Endodermal cell (in vitro differentiated cells): ENCODE results near the gene RIMS3. TPM values are rescaled to one million over a fixed set of nuclear protein-coding genes. Genes with fewer than 3 reads are reported as not detected.
"Not testable (repeated sequence)": the region's sequence is repeated elsewhere in the genome, so short reads cannot be mapped to it uniquely, and the experiment has no call there.

ENCODE experiments used
- DNase-seq: peaks from one replicate; pipeline ENCODE4 v3.0.0-alpha.2; 2017
- H3K27ac ChIP-seq: 2 replicates; pipeline ENCODE4 v1.5.1; 2013; ENCODE audit warnings: mild to moderate bottlenecking, low read depth, low read length, moderate library complexity
- H3K27me3 ChIP-seq: 2 replicates; pipeline ENCODE4 v1.6.1; 2013; ENCODE audit warnings: mild to moderate bottlenecking, low read length, moderate library complexity; ENCODE audit not compliant: insufficient read depth, control insufficient read depth, poor library complexity, severe bottlenecking
- H3K36me3 ChIP-seq: 2 replicates; pipeline ENCODE4 v1.7.0; 2013; ENCODE audit warnings: mild to moderate bottlenecking, low read length, moderate library complexity; ENCODE audit not compliant: control insufficient read depth, insufficient read depth
- H3K4me1 ChIP-seq: one replicate; pipeline ENCODE4 v1.7.0; 2013; ENCODE audit warnings: low read length; ENCODE audit not compliant: control insufficient read depth, insufficient read depth
- H3K4me3 ChIP-seq: 2 replicates; pipeline ENCODE4 v1.5.1; 2013; ENCODE audit warnings: mild to moderate bottlenecking, low read length, moderate library complexity
- H3K9ac ChIP-seq: 2 replicates; pipeline ENCODE4 v1.6.1; 2013; ENCODE audit warnings: mild to moderate bottlenecking, low read length, moderate library complexity; ENCODE audit not compliant: poor library complexity, severe bottlenecking; ENCODE audit errors: extremely low read depth
- H3K9me3 ChIP-seq: 2 replicates; pipeline ENCODE4 v1.6.1; 2013; ENCODE audit warnings: mild to moderate bottlenecking, low read length, moderate library complexity; ENCODE audit not compliant: control insufficient read depth
- H3K27ac Mint-ChIP-seq: 2 replicates; pipeline ENCODE4 v1.8.0; 2020; ENCODE audit warnings: mixed read lengths
- H3K27me3 Mint-ChIP-seq: 2 replicates; pipeline ENCODE4 v1.8.0; 2021; ENCODE audit warnings: mild to moderate bottlenecking, mixed read lengths; ENCODE audit not compliant: insufficient read depth
- H3K36me3 Mint-ChIP-seq: 2 replicates; pipeline ENCODE4 v1.8.0; 2020; ENCODE audit warnings: low read depth, mixed read lengths
- H3K4me1 Mint-ChIP-seq: 2 replicates; pipeline ENCODE4 v1.8.0; 2020; ENCODE audit warnings: mixed read lengths
- H3K4me3 Mint-ChIP-seq: 2 replicates; pipeline ENCODE4 v1.8.0; 2020; ENCODE audit warnings: mild to moderate bottlenecking, moderate library complexity, mixed read lengths
- H3K9me3 Mint-ChIP-seq: 2 replicates; pipeline ENCODE4 v1.8.0; 2020; ENCODE audit warnings: mild to moderate bottlenecking, mixed read lengths
- CTCF ChIP-seq: fragments of 200-600 bp; sonication (generic); conservative IDR thresholded peaks from 2 replicates; pipeline ENCODE4 v1.5.0; 2021; ENCODE audit warnings: antibody characterized with exemption, mild to moderate bottlenecking
- WGBS, 2 experiments: methylation state at CpG; one replicate each; pipeline versions ENCODE4 v1.1.5 to v1.1.7; 2013; ENCODE audit warnings: missing lambda C conversion rate in 2 of 2, mixed read lengths in 1 of 2; ENCODE audit not compliant: insufficient coverage in 1 of 2, insufficient read length in 1 of 2; 5-methylcytosine and 5-hydroxymethylcytosine counted together
- total RNA-seq, 2 donors: library from RNA; stranded (reverse); fragmentation: NEBNext Ultra II Directional in 1 of 2; extraction: Animal tissue kit (Norgen Biotek cat#: 25700) in 1 of 2; gene quantifications; 2 replicates in 1 of 2; 3 replicates in 1 of 2; pipeline ENCODE4 v1.2.1, GENCODE V29; 2021

RIMS3 gene
- total RNA-seq, 2 donors from 2014 or later: 8.0 to 12.0 TPM

- Mint-ChIP-seq H3K36me3 (no peaks in the 10 kb centered on the region), H3K4me3 (no peak overlapping the region), H3K9me3 (peaks cover 2% of the 10 kb centered on the region), H3K4me1 (no peaks in the 10 kb centered on the region), H3K27me3 (peaks cover 7% of the 10 kb centered on the region), H3K27ac (no peak overlapping the region)
- TF ChIP-seq CTCF: no peak
- Histone ChIP-seq H3K4me3 (no peak overlapping the region), H3K36me3 (no peaks in the 10 kb centered on the region), H3K9me3 (no peaks in the 10 kb centered on the region), H3K27ac (no peak overlapping the region), H3K4me1 (no peaks in the 10 kb centered on the region), H3K9ac (no peak overlapping the region), H3K27me3 (peaks cover 2% of the 10 kb centered on the region)
- WGBS, 2 experiments: 96 to 100% methylated on average over 1 to 2 of the region's 2 CpGs
- DNase-seq: no peak
Observed at GRCh38 chr1:40582116-40582515, 83.4 kb downstream of the RIMS3 start.

- Mint-ChIP-seq H3K4me1 (no peaks in the 10 kb centered on the region), H3K9me3 (peaks cover 8% of the 10 kb centered on the region), H3K4me3 (no peak overlapping the region), H3K36me3 (no peaks in the 10 kb centered on the region), H3K27me3 (peaks cover 9% of the 10 kb centered on the region), H3K27ac (no peak overlapping the region)
- no peak for TF ChIP-seq CTCF
- H3K27ac ChIP-seq: no peak overlapping the region
- no peaks in the 10 kb centered on the region for H3K27me3 ChIP-seq
- H3K36me3 ChIP-seq: no peaks in the 10 kb centered on the region
- no peak for DNase-seq
- H3K4me1 ChIP-seq: no peaks in the 10 kb centered on the region
- no peak overlapping the region for H3K4me3 ChIP-seq
- H3K9me3 ChIP-seq: no peaks in the 10 kb centered on the region
- H3K9ac ChIP-seq: no peak overlapping the region
Observed at GRCh38 chr1:40575336-40575735, 90.1 kb downstream of the RIMS3 start.

- not testable (repeated sequence) for H3K9ac ChIP-seq, H3K4me3 Mint-ChIP-seq, H3K36me3 ChIP-seq, H3K4me1 Mint-ChIP-seq, H3K9me3 Mint-ChIP-seq, H3K27ac Mint-ChIP-seq, H3K27me3 Mint-ChIP-seq, H3K4me1 ChIP-seq, H3K27me3 ChIP-seq, H3K4me3 ChIP-seq, H3K9me3 ChIP-seq, H3K27ac ChIP-seq, H3K36me3 Mint-ChIP-seq, DNase-seq
- WGBS, 2 experiments: 87 to 90% methylated on average over 3 of the region's 3 CpGs
Observed at GRCh38 chr1:40574805-40575204, 90.7 kb downstream of the RIMS3 start.

Other genes starting within 250 kb of the RIMS3 start
- 10 to 100 TPM in 1 of 2 donors, 1 to 10 TPM in 1; 7.7 to 10.3 TPM for gene ZFP69B, start 215.2 kb downstream of the RIMS3 start, total RNA-seq
- 1 to 10 TPM; 4.9 to 6.0 TPM for gene ZFP69, start 188.4 kb downstream of the RIMS3 start, total RNA-seq
- 10 to 100 TPM in 1 of 2 donors, 1 to 10 TPM in 1; 8.6 to 13.3 TPM for gene EXO5, start 156.9 kb downstream of the RIMS3 start, total RNA-seq
- 10 to 100 TPM in 1 of 2 donors, 1 to 10 TPM in 1; 5.1 to 10.4 TPM for gene ZNF684, start 134.0 kb downstream of the RIMS3 start, total RNA-seq
- 10 to 100 TPM; 43.6 to 59.0 TPM for gene NFYC, start 26.0 kb upstream of the RIMS3 start, total RNA-seq
- gene KCNQ4, start 118.1 kb upstream of the RIMS3 start, total RNA-seq: under 1 TPM; 0.22 to 0.88 TPM
- 1 to 10 TPM; 9.0 to 9.5 TPM for gene CITED4, start 196.7 kb upstream of the RIMS3 start, total RNA-seq